Liver (tissue), 9 donors: Measurements from ENCODE around the gene RBMXL2. TPM values are rescaled to one million over a fixed set of nuclear protein-coding genes. Genes with fewer than 3 reads are reported as not detected.

Experiments
- DNase-seq: peaks from one replicate; pipeline ENCODE4 v3.0.0-alpha.2; 2017; ENCODE audit warnings: low spot score
- H3K27ac ChIP-seq, 2 donors: one replicate each; pipeline ENCODE4 v1.7.0; 2013; ENCODE audit warnings: inconsistent platforms in 2 of 2, low read length in 2 of 2, control low read depth in 1 of 2, low read depth in 1 of 2, mild to moderate bottlenecking in 1 of 2
- H3K27me3 ChIP-seq, 4 donors: one replicate each; pipeline versions ENCODE4 v1.6.1 to v1.7.0; 2013; ENCODE audit warnings: low read length in 3 of 4, inconsistent platforms in 1 of 4, mild to moderate bottlenecking in 1 of 4, moderate library complexity in 1 of 4; ENCODE audit not compliant: control insufficient read depth in 4 of 4, insufficient read depth in 4 of 4
- H3K36me3 ChIP-seq, 4 donors: one replicate each; pipeline versions ENCODE4 v1.6.1 to v1.7.0; 2013; ENCODE audit warnings: low read length in 3 of 4, mild to moderate bottlenecking in 3 of 4, low read depth in 1 of 4, moderate library complexity in 1 of 4; ENCODE audit not compliant: control insufficient read depth in 4 of 4, insufficient read depth in 3 of 4
- H3K4me1 ChIP-seq, 4 donors: one replicate each; pipeline versions ENCODE4 v1.6.1 to v1.7.0; 2013; ENCODE audit warnings: low read length in 3 of 4, mild to moderate bottlenecking in 3 of 4, moderate library complexity in 1 of 4; ENCODE audit not compliant: control insufficient read depth in 4 of 4, insufficient read depth in 4 of 4
- H3K4me3 ChIP-seq, 3 donors: one replicate each; pipeline versions ENCODE4 v1.6.1 to v1.7.0; 2013; ENCODE audit warnings: low read length in 3 of 3, control low read depth in 1 of 3, low read depth in 1 of 3, mild to moderate bottlenecking in 1 of 3
- H3K9ac ChIP-seq, 2 donors: one replicate each; pipeline ENCODE4 v1.7.0; 2013; ENCODE audit warnings: low read length in 2 of 2, mild to moderate bottlenecking in 2 of 2, moderate library complexity in 2 of 2, control low read depth in 1 of 2, low read depth in 1 of 2
- H3K9me3 ChIP-seq, 4 donors: one replicate each; pipeline versions ENCODE4 v1.6.1 to v1.7.0; 2013; ENCODE audit warnings: low read length in 3 of 4; ENCODE audit not compliant: control insufficient read depth in 4 of 4
- EGR1 ChIP-seq, 2 donors: IDR thresholded peaks; 2 replicates each; pipeline ENCODE4 v1.6.1; 2016 to 2018; ENCODE audit warnings: antibody characterized with exemption in 2 of 2, low read depth in 2 of 2
- FOXA2 ChIP-seq: IDR thresholded peaks from 2 replicates; pipeline ENCODE4 v1.6.1; 2016; ENCODE audit warnings: antibody characterized with exemption
- GABPA ChIP-seq, 2 donors: IDR thresholded peaks in 1 of 2; conservative IDR thresholded peaks in 1 of 2; 2 replicates each; pipeline ENCODE4 v1.6.1; 2016; ENCODE audit warnings: antibody characterized with exemption in 2 of 2, mild to moderate bottlenecking in 1 of 2, moderate library complexity in 1 of 2
- HNF4A ChIP-seq, 2 donors: conservative IDR thresholded peaks; 2 replicates each; pipeline ENCODE4 v1.6.1; 2016; ENCODE audit warnings: antibody characterized with exemption in 2 of 2, mild to moderate bottlenecking in 2 of 2
- JUND ChIP-seq, 2 donors: IDR thresholded peaks; 2 replicates each; pipeline ENCODE4 v1.6.1; 2016; ENCODE audit warnings: antibody characterized with exemption in 2 of 2
- NR2F2 ChIP-seq: IDR thresholded peaks from 2 replicates; pipeline ENCODE4 v1.6.1; 2016; ENCODE audit warnings: antibody characterized with exemption
- RXRA ChIP-seq, 2 donors: IDR thresholded peaks; 2 replicates each; pipeline ENCODE4 v1.6.1; 2017 to 2018; ENCODE audit warnings: antibody characterized with exemption in 2 of 2, mild to moderate bottlenecking in 1 of 2
- SP1 ChIP-seq: IDR thresholded peaks from 2 replicates; pipeline ENCODE4 v1.6.1; 2018; ENCODE audit warnings: antibody characterized with exemption, mild to moderate bottlenecking
- WGBS: extraction: QIAGEN DNeasy Blood & Tissue Kit; methylation state at CpG from one replicate; pipeline ENCODE4 v1.1.7; 2013; 5-methylcytosine and 5-hydroxymethylcytosine counted together
- polyA plus RNA-seq, 2 donors: library from polyadenylated mRNA; stranded (reverse) in 1 of 2; unstranded in 1 of 2; fragments of 200-250 nt in 1 of 2; fragments of >200 nt in 1 of 2; fragmentation: Nextera tagmentation in 1 of 2; extraction: Ambion mirVana in 1 of 2; gene quantifications; one replicate each; pipeline versions ENCODE4 v1.2.1 to v1.2.3, GENCODE V29; 2013 to 2015
- total RNA-seq, 2 donors: library from RNA; depleted of rRNA; stranded (reverse); fragments of >200 nt; gene quantifications; one replicate each; pipeline ENCODE4 v1.2.3, GENCODE V29; 2014
- TF ChIP-seq, protein P1 (sequence below): IDR thresholded peaks from 2 replicates; pipeline ENCODE4 v1.6.1; 2016; ENCODE audit warnings: antibody characterized with exemption
- TF ChIP-seq, protein P2 (sequence below): fragments of 150-350 bp; IDR thresholded peaks from 2 replicates; pipeline ENCODE4 v1.5.1; 2017; ENCODE audit warnings: improper control_type of control experiment, low read depth, low read length; ENCODE audit not compliant: missing input control
- TF ChIP-seq, protein P3 (sequence below): IDR thresholded peaks from 2 replicates; pipeline ENCODE4 v1.6.1; 2016; ENCODE audit warnings: antibody characterized with exemption
- TF ChIP-seq, protein P4 (sequence below): IDR thresholded peaks from 2 replicates; pipeline ENCODE4 v1.6.1; 2016; ENCODE audit warnings: antibody characterized with exemption, mild to moderate bottlenecking
- donor health status: healthy.
- donor health status: healthy.
- donor health status: healthy.
- donor health status: healthy.
- donor health status: healthy.

RBMXL2 gene
- total and polyA plus RNA-seq, 4 donors = 0.05 to 0.08 TPM; not detected in 2

DNA sequence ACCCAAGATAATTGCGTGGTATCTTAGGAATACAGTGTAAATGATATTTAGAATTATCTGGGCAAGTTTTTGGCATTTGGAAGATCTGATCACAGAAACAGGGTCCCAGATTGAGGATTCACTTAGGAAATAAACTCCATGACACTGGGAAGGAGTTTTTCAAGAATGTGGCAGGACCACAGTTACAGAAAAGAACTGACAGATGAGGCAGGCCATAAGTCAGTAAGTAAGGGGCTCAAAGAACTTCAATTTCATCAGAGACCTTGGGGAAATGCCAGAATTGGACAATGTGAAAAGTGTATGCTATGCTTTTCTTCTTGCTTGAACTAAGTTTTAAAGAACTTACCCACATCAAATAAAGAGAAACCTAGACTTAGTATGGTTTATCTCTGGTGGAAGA is 49.3 kb downstream of the RBMXL2 start:
- no peak for TF ChIP-seq RXRA (IDR thresholded peaks at IDR 0.05)
- no peak for TF ChIP-seq FOXA2
- TF ChIP-seq, protein P1, sequence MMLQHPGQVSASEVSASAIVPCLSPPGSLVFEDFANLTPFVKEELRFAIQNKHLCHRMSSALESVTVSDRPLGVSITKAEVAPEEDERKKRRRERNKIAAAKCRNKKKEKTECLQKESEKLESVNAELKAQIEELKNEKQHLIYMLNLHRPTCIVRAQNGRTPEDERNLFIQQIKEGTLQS = no peak
- no peak for TF ChIP-seq HNF4A (conservative IDR thresholded peaks at IDR 0.05)
- TF ChIP-seq NR2F2 = no peak
- TF ChIP-seq SP1 = no peak
- TF ChIP-seq, protein P2, sequence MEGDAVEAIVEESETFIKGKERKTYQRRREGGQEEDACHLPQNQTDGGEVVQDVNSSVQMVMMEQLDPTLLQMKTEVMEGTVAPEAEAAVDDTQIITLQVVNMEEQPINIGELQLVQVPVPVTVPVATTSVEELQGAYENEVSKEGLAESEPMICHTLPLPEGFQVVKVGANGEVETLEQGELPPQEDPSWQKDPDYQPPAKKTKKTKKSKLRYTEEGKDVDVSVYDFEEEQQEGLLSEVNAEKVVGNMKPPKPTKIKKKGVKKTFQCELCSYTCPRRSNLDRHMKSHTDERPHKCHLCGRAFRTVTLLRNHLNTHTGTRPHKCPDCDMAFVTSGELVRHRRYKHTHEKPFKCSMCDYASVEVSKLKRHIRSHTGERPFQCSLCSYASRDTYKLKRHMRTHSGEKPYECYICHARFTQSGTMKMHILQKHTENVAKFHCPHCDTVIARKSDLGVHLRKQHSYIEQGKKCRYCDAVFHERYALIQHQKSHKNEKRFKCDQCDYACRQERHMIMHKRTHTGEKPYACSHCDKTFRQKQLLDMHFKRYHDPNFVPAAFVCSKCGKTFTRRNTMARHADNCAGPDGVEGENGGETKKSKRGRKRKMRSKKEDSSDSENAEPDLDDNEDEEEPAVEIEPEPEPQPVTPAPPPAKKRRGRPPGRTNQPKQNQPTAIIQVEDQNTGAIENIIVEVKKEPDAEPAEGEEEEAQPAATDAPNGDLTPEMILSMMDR = no peak
- TF ChIP-seq JUND (IDR thresholded peaks at IDR 0.05) = no peak
- TF ChIP-seq, protein P3, sequence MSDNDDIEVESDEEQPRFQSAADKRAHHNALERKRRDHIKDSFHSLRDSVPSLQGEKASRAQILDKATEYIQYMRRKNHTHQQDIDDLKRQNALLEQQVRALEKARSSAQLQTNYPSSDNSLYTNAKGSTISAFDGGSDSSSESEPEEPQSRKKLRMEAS = no peak
- no peak for TF ChIP-seq GABPA (IDR thresholded peaks at IDR 0.05 in 1 of 2, conservative IDR thresholded peaks at IDR 0.05 in 1 of 2)
- TF ChIP-seq, protein P4, sequence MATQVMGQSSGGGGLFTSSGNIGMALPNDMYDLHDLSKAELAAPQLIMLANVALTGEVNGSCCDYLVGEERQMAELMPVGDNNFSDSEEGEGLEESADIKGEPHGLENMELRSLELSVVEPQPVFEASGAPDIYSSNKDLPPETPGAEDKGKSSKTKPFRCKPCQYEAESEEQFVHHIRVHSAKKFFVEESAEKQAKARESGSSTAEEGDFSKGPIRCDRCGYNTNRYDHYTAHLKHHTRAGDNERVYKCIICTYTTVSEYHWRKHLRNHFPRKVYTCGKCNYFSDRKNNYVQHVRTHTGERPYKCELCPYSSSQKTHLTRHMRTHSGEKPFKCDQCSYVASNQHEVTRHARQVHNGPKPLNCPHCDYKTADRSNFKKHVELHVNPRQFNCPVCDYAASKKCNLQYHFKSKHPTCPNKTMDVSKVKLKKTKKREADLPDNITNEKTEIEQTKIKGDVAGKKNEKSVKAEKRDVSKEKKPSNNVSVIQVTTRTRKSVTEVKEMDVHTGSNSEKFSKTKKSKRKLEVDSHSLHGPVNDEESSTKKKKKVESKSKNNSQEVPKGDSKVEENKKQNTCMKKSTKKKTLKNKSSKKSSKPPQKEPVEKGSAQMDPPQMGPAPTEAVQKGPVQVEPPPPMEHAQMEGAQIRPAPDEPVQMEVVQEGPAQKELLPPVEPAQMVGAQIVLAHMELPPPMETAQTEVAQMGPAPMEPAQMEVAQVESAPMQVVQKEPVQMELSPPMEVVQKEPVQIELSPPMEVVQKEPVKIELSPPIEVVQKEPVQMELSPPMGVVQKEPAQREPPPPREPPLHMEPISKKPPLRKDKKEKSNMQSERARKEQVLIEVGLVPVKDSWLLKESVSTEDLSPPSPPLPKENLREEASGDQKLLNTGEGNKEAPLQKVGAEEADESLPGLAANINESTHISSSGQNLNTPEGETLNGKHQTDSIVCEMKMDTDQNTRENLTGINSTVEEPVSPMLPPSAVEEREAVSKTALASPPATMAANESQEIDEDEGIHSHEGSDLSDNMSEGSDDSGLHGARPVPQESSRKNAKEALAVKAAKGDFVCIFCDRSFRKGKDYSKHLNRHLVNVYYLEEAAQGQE = no peak
- no peak for TF ChIP-seq EGR1 (IDR thresholded peaks at IDR 0.05; ENCODE audit: low read depth in 2 of 2)
- Histone ChIP-seq H3K9ac (no peak overlapping the region), H3K36me3 (no peaks in the 10 kb centered on the region), H3K4me1 (no peaks in the 10 kb centered on the region), H3K27me3 (no peaks in the 10 kb centered on the region), H3K27ac (no peak overlapping the region), H3K9me3 (no peaks in the 10 kb centered on the region), H3K4me3 (no peak overlapping the region)
- 92% methylated on average over 1 of the region's 1 CpG for whole genome bisulfite sequencing
- DNase-seq = no peak

Other genes starting within 250 kb of the RBMXL2 start
- not detected for gene OR10A5, start 243.3 kb upstream of the RBMXL2 start, total RNA-seq
- gene OR10A5, start 243.3 kb upstream of the RBMXL2 start, polyA plus RNA-seq = not detected
- not detected for gene OR10A2, start 225.9 kb upstream of the RBMXL2 start, total RNA-seq
- gene OR10A2, start 225.9 kb upstream of the RBMXL2 start, polyA plus RNA-seq = not detected
- not detected for gene OR10A4, start 212.4 kb upstream of the RBMXL2 start, total RNA-seq
- not detected for gene OR10A4, start 212.4 kb upstream of the RBMXL2 start, polyA plus RNA-seq
- gene OR2D2, start 196.5 kb upstream of the RBMXL2 start, total RNA-seq = not detected
- gene OR2D2, start 196.5 kb upstream of the RBMXL2 start, polyA plus RNA-seq = not detected
- not detected for gene OR2D3, start 168.0 kb upstream of the RBMXL2 start, total RNA-seq
- gene OR2D3, start 168.0 kb upstream of the RBMXL2 start, polyA plus RNA-seq = not detected
- under 1 TPM; 0.25 to 0.42 TPM for gene ZNF215, start 162.6 kb upstream of the RBMXL2 start, total RNA-seq
- gene ZNF215, start 162.6 kb upstream of the RBMXL2 start, polyA plus RNA-seq = under 1 TPM; 0.07 to 0.15 TPM
- 1 to 10 TPM; 1.3 to 2.3 TPM for gene ZNF214, start 68.7 kb upstream of the RBMXL2 start, total RNA-seq
- 1 to 10 TPM in 1 of 2 donors, under 1 TPM in 1; 0.57 to 1.1 TPM for gene ZNF214, start 68.7 kb upstream of the RBMXL2 start, polyA plus RNA-seq
- gene NLRP14, start 68.5 kb upstream of the RBMXL2 start, total RNA-seq = under 1 TPM; 0.47 to 0.50 TPM
- gene NLRP14, start 68.5 kb upstream of the RBMXL2 start, polyA plus RNA-seq = under 1 TPM; 0.02 to 0.22 TPM
- gene SYT9, start 162.9 kb downstream of the RBMXL2 start, total RNA-seq = 1 to 10 TPM in 1 of 2 donors, under 1 TPM in 1; 0.05 to 5.4 TPM
- gene SYT9, start 162.9 kb downstream of the RBMXL2 start, polyA plus RNA-seq = 1 to 10 TPM in 1 of 2 donors, under 1 TPM in 1; 0.89 to 4.3 TPM